Large intestine (tissue), 3 donors: ENCODE data around the gene CCDC150. TPM values are rescaled to one million over a fixed set of nuclear protein-coding genes. Genes with fewer than 3 reads are reported as not detected.
"Not testable (repeated sequence)": the region's sequence is repeated elsewhere in the genome, so short reads cannot be mapped to it uniquely, and the experiment has no call there.

Experiments used
- DNase-seq, 2 donors: peaks; one replicate each; pipeline versions ENCODE4 v3.0.0 to v3.0.0-alpha.2; 2013
- H3K27ac ChIP-seq: one replicate; pipeline ENCODE4 v1.5.1; 2013; ENCODE audit warnings: low read length
- H3K27me3 ChIP-seq: 2 replicates; pipeline ENCODE4 v1.6.1; 2013; ENCODE audit warnings: low read length; ENCODE audit not compliant: control insufficient read depth, insufficient read depth
- H3K36me3 ChIP-seq: 2 replicates; pipeline ENCODE4 v1.6.1; 2013; ENCODE audit warnings: low read length; ENCODE audit not compliant: control insufficient read depth, insufficient read depth
- H3K4me1 ChIP-seq: one replicate; pipeline ENCODE4 v1.6.1; 2013; ENCODE audit warnings: low read length; ENCODE audit not compliant: control insufficient read depth, insufficient read depth
- H3K4me3 ChIP-seq: one replicate; pipeline ENCODE4 v1.5.1; 2013; ENCODE audit warnings: low read length
- H3K9me3 ChIP-seq: one replicate; pipeline ENCODE4 v1.6.1; 2013; ENCODE audit warnings: mild to moderate bottlenecking, low read depth, low read length, moderate library complexity; ENCODE audit not compliant: control insufficient read depth
- WGBS: methylation state at CpG from one replicate; pipeline ENCODE4 v1.1.5; 2013; ENCODE audit warnings: low lambda C conversion rate; ENCODE audit not compliant: insufficient coverage; 5-methylcytosine and 5-hydroxymethylcytosine counted together
- polyA plus RNA-seq: library from polyadenylated mRNA; unstranded; fragments of 120-200 nt; gene quantifications from one replicate; pipeline ENCODE4 v1.2.1, GENCODE V29; 2013

Gene CCDC150
- polyA plus RNA-seq, 1 donor: 16.1 TPM

GRCh38 chr2:196660244-196660643 is 20.7 kb downstream of the CCDC150 start:
- WGBS: no CpG with 5 or more reads among the region's 3 CpGs
- no peak overlapping the region for H3K4me3 ChIP-seq
- no peaks in the 10 kb centered on the region for H3K36me3 ChIP-seq
- H3K27ac ChIP-seq: no peak overlapping the region
- H3K9me3 ChIP-seq: no peaks in the 10 kb centered on the region
- H3K27me3 ChIP-seq: no peaks in the 10 kb centered on the region
- no peak for DNase-seq
- no peaks in the 10 kb centered on the region for H3K4me1 ChIP-seq

- Histone ChIP-seq H3K27ac (no peak overlapping the region), H3K36me3 (no peaks in the 10 kb centered on the region), H3K27me3 (no peaks in the 10 kb centered on the region), H3K4me1 (no peaks in the 10 kb centered on the region), H3K4me3 (no peak overlapping the region), H3K9me3 (peaks cover 3% of the 10 kb centered on the region)
- no peak for DNase-seq
Observed at GRCh38 chr2:196670342-196670741, 30.8 kb downstream of the CCDC150 start.

- Histone ChIP-seq H3K27me3 (no peaks in the 10 kb centered on the region), H3K9me3 (peaks cover 3% of the 10 kb centered on the region), H3K36me3 (no peaks in the 10 kb centered on the region), H3K4me1 (no peaks in the 10 kb centered on the region), H3K4me3 (no peak overlapping the region), H3K27ac (no peak overlapping the region)
- DNase-seq: no peak
- 72% methylated on average over 2 of the region's 3 CpGs for WGBS
Observed at GRCh38 chr2:196675963-196676362, 36.4 kb downstream of the CCDC150 start.

GRCh38 chr2:196677404-196677803 is 37.9 kb downstream of the CCDC150 start:
- no peaks in the 10 kb centered on the region for H3K27me3 ChIP-seq
- no peak for DNase-seq
- no peaks in the 10 kb centered on the region for H3K4me1 ChIP-seq
- H3K4me3 ChIP-seq: no peak overlapping the region
- no peaks in the 10 kb centered on the region for H3K36me3 ChIP-seq
- H3K27ac ChIP-seq: no peak overlapping the region
- WGBS: no CpG with 5 or more reads among the region's 5 CpGs
- no peaks in the 10 kb centered on the region for H3K9me3 ChIP-seq

GRCh38 chr2:196679368-196679767 is 39.9 kb downstream of the CCDC150 start:
- H3K27me3 ChIP-seq: no peaks in the 10 kb centered on the region
- no peak overlapping the region for H3K4me3 ChIP-seq
- no peak for DNase-seq
- no peaks in the 10 kb centered on the region for H3K4me1 ChIP-seq
- H3K36me3 ChIP-seq: no peaks in the 10 kb centered on the region
- H3K27ac ChIP-seq: no peak overlapping the region
- H3K9me3 ChIP-seq: peaks cover 3% of the 10 kb centered on the region

- no peaks in the 10 kb centered on the region for H3K36me3 ChIP-seq
- peaks cover 10% of the 10 kb centered on the region for H3K9me3 ChIP-seq
- H3K4me1 ChIP-seq: no peaks in the 10 kb centered on the region
- 83% methylated on average over 1 of the region's 2 CpGs for WGBS
- no peaks in the 10 kb centered on the region for H3K27me3 ChIP-seq
- DNase-seq: no peak
- no peak overlapping the region for H3K4me3 ChIP-seq
- no peak overlapping the region for H3K27ac ChIP-seq
Observed at GRCh38 chr2:196681510-196681909, 42.0 kb downstream of the CCDC150 start.

- no CpG with 5 or more reads among the region's 7 CpGs for WGBS
- DNase-seq: no peak
- Histone ChIP-seq H3K36me3 (no peaks in the 10 kb centered on the region), H3K4me1 (no peaks in the 10 kb centered on the region), H3K9me3 (peaks cover 10% of the 10 kb centered on the region), H3K27ac (no peak overlapping the region), H3K27me3 (no peaks in the 10 kb centered on the region), H3K4me3 (no peak overlapping the region)
Observed at GRCh38 chr2:196685792-196686191, 46.3 kb downstream of the CCDC150 start.

- not testable (repeated sequence) for DNase-seq, H3K4me3 ChIP-seq, H3K27ac ChIP-seq, H3K4me1 ChIP-seq, H3K27me3 ChIP-seq, H3K36me3 ChIP-seq
- WGBS: no CpG with 5 or more reads among the region's 2 CpGs
- peaks cover 10% of the 10 kb centered on the region for H3K9me3 ChIP-seq
Observed at GRCh38 chr2:196686737-196687136, 47.2 kb downstream of the CCDC150 start.

- Histone ChIP-seq H3K27me3 (no peaks in the 10 kb centered on the region), H3K9me3 (no peaks in the 10 kb centered on the region), H3K27ac (no peak overlapping the region), H3K36me3 (no peaks in the 10 kb centered on the region), H3K4me1 (no peaks in the 10 kb centered on the region), H3K4me3 (no peak overlapping the region)
- no CpG with 5 or more reads among the region's 3 CpGs for WGBS
- no peak for DNase-seq
Observed at GRCh38 chr2:196696423-196697079, 57.0 kb downstream of the CCDC150 start.

GRCh38 chr2:196697825-196698224 is 58.3 kb downstream of the CCDC150 start:
- Histone ChIP-seq H3K27me3 (no peaks in the 10 kb centered on the region), H3K36me3 (no peaks in the 10 kb centered on the region), H3K4me3 (no peak overlapping the region), H3K4me1 (no peaks in the 10 kb centered on the region), H3K27ac (no peak overlapping the region), H3K9me3 (no peaks in the 10 kb centered on the region)
- no peak for DNase-seq

- no peaks in the 10 kb centered on the region for H3K9me3 ChIP-seq
- no peak for DNase-seq
- WGBS: no CpG with 5 or more reads among the region's 2 CpGs
Observed at GRCh38 chr2:196702641-196703040, 63.1 kb downstream of the CCDC150 start.

More at GRCh38 chr2:196702641-196703040, 63.1 kb downstream of the CCDC150 start:
- Histone ChIP-seq H3K27ac (no peak overlapping the region), H3K36me3 (no peaks in the 10 kb centered on the region), H3K4me1 (no peaks in the 10 kb centered on the region), H3K27me3 (no peaks in the 10 kb centered on the region), H3K4me3 (no peak overlapping the region)
